Fibroblast of skin of scalp (primary cell): ENCODE data around the gene RTN4.

Experiments used
- DNase-seq: peaks from one replicate; pipeline ENCODE4 v3.0.0-alpha.2; 2013

RTN4 gene

DNA sequence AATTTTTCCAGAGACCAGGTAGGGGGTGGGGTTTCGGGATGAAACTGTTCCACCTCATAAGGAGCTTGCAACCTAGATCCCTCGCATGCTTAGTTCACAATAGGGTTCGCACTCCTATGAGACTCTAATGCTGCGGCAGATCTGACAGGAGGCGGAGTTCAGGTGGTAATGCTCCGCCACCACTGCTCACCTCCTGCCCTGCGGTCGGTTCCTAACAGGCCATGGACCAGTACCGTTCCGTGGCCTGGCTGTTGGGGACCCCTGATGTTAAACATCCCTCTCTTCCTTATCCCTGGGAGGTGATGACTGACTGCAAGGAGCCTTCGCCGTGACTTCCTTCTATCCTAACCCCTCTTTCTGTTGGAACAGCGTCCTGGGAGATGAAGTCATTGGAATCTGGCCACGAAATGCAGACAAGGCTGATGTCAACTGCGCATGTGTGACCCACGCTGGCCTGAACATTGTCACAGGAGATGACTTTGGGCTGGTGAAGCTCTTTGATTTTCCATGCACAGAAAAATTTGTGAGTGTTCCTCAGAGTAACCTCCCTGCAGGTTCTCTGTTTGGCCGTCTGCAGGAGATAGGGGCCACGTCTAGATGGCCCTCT lies 82.4 kb downstream of the RTN4 start:
- DNase-seq, result no peak

DNA sequence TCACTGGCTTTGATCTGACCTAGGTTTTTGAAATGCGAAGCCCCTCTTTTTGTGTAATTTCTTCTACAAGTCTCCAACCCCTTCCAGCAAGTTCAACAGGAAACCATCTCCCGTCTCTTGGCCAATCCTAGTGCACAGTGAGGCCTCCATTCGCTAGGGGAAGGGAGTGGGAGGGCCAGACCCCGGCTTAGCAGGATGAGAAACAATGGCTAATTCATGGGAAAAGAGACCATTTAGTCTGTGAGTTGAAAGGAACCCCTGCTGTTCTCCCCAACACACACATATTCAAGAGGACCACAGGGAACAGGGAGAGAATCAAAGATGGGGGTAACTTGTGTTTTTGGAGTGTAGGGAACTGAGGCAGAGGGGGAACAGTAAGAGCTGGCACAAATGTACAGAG lies 83.0 kb downstream of the RTN4 start:
- no peak for DNase-seq

DNA sequence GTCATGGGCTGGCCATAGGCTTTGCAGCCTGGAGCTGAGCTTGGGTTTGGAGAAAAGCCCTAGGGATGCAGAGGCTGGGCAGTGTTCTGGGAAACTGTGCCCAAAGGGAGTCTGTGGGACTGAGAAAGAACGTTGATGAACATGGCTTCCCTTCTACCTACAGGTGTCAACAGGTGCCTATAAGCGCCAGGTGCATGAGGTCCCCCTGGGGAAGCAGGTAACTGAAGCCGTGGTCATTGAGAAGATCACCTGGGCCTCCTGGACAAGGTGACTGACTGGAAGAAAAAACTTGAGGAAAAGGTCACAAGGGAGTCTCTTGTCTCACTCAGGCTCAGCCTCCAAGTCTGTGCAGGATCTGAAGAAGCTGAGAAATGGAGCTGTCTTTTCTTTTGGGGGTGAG lies 83.4 kb downstream of the RTN4 start:
- no peak for DNase-seq

DNA sequence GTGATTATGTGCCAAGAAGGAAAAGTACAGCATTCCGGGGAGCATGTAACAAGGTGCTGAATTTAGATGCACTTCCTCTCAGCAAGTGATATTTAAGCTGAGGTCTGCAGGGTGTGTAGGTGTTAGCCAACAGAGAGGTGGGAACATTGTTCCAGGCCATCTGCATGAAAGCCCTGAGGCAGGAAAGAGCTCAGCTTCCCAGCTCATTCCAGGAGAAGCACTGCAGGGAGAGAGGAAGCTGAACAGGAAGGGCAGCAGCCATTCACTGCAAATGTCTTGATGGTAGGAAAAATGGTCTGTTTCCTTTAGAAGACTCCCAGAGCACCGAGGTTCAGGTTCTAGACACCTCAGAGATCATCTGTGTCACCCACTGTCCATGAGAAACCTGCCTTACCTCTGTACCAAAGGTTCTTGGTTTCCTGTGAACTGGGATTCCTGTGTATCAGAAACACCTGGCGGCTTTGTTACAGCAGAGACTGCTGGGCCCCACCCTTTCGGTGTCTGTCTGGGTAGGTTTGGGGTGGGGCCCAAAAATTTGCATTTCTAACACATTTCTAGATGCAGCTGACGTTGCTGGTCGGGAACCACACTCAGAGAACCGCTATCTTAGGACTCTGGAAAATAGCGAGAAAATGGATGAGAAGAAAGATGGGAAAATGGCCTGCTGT lies 84.0 kb downstream of the RTN4 start:
- no peak for DNase-seq

- DNase-seq, result no peak
These were observed 84.8 kb downstream of the RTN4 start for GRCh38 chr2:54965425-54965824.

GRCh38 chr2:54964816-54965215 lies 85.4 kb downstream of the RTN4 start:
- peak; percentile 34 for DNase-seq

GRCh38 chr2:54964271-54964670 lies 86.0 kb downstream of the RTN4 start:
- peak; percentile 46 for DNase-seq

GRCh38 chr2:54963476-54963875 lies 86.8 kb downstream of the RTN4 start:
- no peak for DNase-seq

DNA sequence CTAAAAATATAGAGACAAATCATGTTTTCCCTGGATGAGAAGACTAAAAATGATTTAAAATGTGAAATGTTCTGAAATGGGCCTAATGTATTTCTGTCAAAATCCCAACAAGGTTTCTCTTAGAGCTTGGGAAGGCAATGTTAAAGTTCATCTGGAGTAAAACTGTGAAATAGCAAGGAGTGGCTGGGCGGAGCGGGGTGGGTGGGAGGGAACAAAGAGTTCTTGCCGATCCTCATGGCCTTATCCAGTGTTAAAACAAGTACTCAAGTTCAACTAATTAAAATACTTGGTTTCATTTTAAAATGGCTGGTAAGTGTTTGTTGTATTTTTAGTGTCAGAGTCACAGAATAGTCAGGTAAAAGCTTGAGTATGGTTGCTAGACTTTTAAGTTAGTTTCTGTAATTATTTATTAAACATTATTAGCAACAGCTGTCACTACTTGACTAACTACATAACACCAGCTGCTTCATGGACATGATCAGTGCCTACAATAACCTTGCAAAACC lies 87.3 kb downstream of the RTN4 start:
- no peak for DNase-seq

- no peak for DNase-seq
These were observed 87.7 kb downstream of the RTN4 start for GRCh38 chr2:54962511-54962910.

- DNase-seq, result no peak
These were observed 90.1 kb downstream of the RTN4 start for GRCh38 chr2:54960164-54960563.

DNA sequence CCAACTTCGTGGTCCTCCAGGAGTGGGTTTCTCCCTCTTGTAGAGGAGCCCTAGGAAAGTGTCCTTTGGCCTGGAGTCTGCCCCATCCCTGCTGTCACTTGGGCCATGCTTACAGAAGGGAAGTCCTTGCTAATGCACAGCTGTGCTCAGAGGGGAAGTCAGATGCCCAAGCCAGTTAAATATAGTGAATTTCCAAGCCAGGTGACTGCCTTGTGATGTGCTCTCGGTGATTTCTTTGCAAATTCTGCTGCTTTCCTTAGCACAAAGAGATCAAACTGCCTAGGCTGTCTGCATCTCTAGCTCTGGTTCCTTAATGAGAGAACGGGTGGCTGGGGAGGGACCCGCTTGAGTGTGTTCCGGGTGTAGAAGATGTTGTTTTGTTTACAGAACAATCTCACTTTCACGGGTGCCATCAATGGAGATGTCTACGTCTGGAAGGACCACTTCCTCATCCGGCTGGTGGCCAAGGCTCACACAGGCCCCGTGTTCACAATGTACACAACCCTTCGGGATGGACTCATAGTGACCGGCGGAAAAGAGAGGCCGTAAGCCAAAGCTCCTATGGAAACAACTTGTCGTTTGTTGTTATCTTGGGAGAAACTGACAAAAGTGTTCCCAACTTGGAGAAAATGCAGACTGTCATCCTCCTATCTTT lies 91.4 kb downstream of the RTN4 start:
- no peak for DNase-seq

DNA sequence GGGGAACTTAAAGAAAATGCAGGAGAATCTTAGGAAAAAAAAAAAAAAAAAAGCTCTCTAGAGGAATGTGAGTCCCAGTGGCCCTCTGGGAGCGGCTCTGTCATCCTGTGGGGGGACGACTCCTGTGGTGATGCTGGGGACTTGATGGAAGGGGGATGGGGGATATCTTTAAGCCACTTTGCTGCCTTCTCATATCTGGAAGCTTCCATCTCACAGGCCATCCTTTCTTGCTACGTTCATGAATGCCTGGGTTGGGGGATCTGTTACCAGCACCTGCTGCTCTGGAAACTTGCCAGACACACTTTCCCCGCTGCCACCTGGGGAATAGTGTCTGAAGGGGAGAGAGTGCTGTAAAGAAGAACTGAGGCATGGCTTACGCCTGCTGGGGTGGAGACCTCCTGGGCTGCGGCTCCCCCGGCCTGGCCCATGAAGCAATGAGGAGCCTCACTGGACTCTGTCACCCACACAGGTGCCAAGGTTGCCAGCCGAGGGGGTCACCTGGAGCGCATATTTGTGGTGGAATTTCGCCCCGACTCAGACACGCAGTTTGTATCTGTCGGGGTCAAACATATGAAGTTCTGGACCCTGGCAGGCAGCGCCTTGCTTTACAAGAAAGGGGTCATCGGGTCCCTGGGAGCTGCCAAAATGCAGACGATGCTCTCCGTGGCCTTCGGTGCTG lies 92.8 kb downstream of the RTN4 start:
- no peak for DNase-seq

DNA sequence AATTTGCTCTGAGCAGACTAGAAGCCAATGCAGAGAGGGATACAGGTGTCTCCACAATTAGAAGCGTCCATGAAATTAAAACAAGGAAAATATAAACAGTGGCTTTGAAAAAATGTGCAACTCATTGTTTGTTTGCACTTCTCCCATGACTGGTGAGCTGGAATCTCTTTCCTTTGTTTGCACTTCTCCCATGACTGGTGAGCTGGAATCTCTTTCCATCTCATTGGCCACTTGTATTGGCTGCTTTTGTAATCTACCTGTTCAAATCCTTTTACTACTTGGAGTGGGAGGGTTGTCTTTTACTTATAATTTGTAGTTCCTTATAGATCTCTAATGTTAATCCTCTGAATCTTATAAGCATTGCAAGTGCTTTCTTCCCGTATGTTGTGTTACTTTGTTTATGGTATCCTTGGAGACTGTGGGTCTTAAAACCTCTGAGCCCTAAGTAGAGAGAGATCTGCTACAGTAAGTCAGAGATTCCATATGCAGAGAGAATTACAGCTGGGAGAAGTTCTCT lies 94.1 kb downstream of the RTN4 start:
- DNase-seq, result no peak

GRCh38 chr2:54955358-54956110 lies 94.7 kb downstream of the RTN4 start:
- DNase-seq, result no peak

- DNase-seq, result no peak
These were observed 95.4 kb downstream of the RTN4 start for GRCh38 chr2:54954705-54955357.

DNA sequence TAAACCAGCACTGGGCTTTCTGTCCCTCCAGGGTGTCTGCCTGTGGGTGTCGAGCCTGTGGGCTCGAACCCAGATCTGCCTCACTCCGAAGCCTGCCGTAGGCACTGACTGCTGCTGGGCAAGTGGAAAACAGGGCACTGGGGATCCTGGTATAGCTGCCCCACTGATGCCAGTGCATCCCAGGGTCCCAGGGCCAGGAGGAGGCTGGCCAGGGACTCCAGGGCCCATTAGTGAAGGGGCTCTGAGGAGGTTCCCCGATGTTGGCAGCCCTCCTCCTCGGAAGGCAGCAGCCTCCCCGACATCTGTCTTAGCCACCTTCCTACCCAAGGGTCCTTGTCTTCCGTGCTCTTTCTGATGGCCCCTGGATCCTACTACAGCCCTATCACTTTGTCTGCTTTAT lies 96.1 kb downstream of the RTN4 start:
- DNase-seq, result no peak

DNA sequence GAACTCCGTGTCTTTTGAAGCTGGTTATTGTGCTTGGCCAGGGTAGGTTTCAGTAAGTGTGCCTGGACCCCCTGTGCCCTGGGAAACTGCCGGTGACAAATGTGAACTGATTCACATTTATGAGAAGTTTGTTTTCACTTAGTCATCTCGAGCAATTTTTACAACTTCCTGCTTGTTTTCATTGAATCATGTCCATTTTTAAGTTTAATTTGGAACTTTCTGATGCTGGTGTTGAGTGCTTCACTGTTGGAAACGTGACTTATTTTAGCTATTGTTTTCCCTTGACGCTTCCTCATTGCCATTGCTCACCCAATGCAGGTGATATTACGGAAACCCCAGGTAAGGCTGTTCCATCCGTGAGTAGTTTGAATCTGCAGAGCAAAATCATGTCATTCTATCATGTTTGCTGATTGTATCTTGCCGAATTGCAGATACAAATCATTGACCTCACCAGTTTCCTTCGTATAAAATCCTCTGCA lies 97.2 kb downstream of the RTN4 start:
- peak; percentile 44 for DNase-seq

- no peak for DNase-seq
These were observed 97.8 kb downstream of the RTN4 start for GRCh38 chr2:54952425-54952824.

GRCh38 chr2:54950811-54951210 lies 99.4 kb downstream of the RTN4 start:
- no peak for DNase-seq

DNA sequence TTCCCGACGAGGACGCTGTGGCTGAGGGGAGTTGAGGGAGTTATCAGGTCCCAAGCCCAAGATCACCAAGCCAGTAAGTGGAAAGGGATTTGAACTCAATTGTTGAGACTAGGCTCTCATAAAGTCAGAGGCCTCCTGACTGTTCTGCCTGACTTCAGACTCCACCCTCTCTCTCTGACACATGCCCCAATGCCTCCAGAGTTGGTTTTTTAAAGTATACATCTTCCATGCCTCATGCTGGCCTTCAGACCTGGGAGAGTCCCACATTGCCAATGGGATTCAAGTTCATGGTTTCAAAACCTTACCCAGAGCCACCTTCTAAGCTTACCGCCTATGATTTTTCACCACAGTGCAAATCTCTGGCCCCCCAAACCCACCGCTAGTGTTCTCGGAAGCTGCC lies 100.8 kb downstream of the RTN4 start:
- no peak for DNase-seq

DNA sequence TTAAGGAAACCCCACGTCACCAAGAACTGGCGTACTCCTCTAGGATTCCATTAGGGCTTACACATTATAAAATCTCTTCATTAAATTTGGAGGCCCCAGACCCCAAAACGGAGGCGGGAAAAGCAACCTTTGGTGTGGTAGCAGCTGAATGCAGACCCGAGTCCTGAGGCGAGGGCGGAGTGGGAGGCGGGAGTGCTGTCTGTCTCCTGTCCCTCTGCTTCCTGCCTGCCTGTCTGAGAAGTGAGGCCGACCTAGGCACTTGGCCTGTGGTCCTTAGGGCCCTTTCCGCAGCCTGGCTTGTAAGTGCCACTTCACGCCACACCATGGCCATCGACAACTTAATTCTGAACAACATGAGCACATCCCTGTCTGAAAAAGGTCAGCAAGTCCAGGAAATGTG lies 102.1 kb downstream of the RTN4 start:
- DNase-seq, result no peak
